ENCODE measurements around the gene LGALS4.
"Not testable (repeated sequence)": the region's sequence is repeated elsewhere in the genome, so short reads cannot be mapped to it uniquely, and the experiment has no call there.

Gene LGALS4

DNA sequence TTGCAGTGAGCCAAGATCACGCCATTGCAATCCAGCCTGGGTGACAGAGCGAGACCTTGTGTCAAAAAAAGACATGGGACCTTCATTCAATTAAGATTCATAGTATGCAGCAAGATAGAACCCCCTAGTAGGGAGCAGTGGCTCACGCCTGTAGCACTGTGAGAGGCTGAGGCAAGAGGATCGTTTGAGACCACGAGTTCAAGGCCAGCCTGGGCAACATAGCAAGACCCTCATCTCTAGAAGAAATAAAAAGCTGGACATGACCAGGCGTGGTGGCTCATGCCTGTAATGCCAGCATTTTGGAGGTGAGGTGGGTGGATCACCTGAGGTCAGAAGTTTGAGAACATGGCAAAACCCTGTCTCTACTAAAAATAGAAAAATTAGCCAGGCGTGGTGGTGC, 32.3 kb downstream of the LGALS4 start:
- TF ChIP-seq, protein P1, sequence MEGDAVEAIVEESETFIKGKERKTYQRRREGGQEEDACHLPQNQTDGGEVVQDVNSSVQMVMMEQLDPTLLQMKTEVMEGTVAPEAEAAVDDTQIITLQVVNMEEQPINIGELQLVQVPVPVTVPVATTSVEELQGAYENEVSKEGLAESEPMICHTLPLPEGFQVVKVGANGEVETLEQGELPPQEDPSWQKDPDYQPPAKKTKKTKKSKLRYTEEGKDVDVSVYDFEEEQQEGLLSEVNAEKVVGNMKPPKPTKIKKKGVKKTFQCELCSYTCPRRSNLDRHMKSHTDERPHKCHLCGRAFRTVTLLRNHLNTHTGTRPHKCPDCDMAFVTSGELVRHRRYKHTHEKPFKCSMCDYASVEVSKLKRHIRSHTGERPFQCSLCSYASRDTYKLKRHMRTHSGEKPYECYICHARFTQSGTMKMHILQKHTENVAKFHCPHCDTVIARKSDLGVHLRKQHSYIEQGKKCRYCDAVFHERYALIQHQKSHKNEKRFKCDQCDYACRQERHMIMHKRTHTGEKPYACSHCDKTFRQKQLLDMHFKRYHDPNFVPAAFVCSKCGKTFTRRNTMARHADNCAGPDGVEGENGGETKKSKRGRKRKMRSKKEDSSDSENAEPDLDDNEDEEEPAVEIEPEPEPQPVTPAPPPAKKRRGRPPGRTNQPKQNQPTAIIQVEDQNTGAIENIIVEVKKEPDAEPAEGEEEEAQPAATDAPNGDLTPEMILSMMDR (IDR thresholded peaks at IDR 0.05; ENCODE audit: low read depth, low read length), result no peak
- DNase-seq, result no peak
- Histone ChIP-seq H3K4me3 (ENCODE audit: low read depth, low read length) (no peak overlapping the region), H3K36me3 (no peaks in the 10 kb centered on the region), H3K27me3 (peaks cover 15% of the 10 kb centered on the region), H3K4me1 (no peaks in the 10 kb centered on the region), H3K9me3 (no peaks in the 10 kb centered on the region)

DNA sequence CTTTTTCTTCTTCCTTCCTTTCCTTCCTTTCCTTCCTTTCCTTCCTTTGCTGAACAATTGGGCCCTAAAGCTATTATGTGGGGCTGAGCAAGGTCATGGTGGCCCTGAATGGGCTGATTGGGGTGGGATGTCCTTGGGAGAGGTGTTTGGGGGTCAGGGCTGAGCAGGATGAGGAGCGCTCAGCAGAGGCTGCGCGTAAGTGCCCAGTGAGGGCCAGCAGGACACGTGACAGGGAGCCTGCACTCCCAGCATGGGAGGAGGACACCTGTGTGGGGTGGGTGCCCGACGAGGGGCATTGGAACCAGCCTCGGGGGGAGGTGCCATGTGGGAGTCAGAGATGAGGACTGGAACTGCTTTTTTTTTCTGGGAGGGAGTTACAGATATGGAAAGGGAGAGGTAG, 34.0 kb downstream of the LGALS4 start:
- TF ChIP-seq, protein P1 (IDR thresholded peaks at IDR 0.05; ENCODE audit: low read depth, low read length), result no peak
- no peak for DNase-seq
- Histone ChIP-seq H3K27me3 (peaks cover 15% of the 10 kb centered on the region), H3K4me3 (ENCODE audit: low read depth, low read length) (no peak overlapping the region), H3K9me3 (no peaks in the 10 kb centered on the region), H3K4me1 (no peaks in the 10 kb centered on the region), H3K36me3 (no peaks in the 10 kb centered on the region)

DNA sequence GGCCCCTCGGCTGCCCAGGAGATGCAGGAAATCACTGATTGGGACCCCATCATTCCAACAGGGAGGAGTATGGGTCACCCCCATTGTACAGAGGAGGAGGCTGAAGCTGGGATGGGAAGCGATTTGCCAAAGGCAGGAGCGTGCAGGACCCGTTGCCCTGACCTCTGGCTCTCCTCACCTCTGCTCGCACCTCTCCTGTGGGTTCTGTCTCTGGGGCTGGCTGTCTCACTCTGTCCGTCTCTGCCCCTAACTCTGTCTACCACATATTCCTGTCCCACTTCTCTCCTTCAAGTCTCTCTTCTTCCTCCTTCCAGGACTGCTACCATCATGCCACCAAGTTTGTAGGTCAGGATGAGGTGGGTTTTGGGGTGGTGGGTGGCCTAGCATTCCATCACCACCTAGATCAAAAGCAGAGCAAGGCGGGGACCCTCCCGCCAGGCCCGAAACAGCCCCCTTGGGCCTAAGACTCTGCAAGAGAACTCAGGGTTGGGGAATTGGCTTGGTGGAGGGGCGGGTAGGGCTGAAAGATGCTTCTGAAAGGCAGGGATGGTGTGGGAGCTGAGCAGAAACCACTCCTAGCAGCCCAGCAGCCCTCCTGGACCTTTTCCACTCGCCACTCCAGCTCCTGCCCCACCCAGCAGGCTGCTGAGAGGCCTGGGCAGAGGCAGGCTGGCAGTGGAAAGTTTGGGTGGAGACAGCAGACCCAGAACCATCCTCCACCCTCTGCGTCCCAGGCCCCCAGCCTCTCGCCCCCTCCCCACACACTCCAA, 38.4 kb downstream of the LGALS4 start:
- H3K4me3 ChIP-seq (ENCODE audit: low read depth, low read length), result no peak overlapping the region
- DNase-seq, result no peak
- H3K4me1 ChIP-seq, result no peaks in the 10 kb centered on the region
- no peaks in the 10 kb centered on the region for H3K36me3 ChIP-seq
- H3K9me3 ChIP-seq, result no peaks in the 10 kb centered on the region
- H3K27me3 ChIP-seq, result no peaks in the 10 kb centered on the region
- TF ChIP-seq, protein P1 (IDR thresholded peaks at IDR 0.05; ENCODE audit: low read depth, low read length), result no peak

DNA sequence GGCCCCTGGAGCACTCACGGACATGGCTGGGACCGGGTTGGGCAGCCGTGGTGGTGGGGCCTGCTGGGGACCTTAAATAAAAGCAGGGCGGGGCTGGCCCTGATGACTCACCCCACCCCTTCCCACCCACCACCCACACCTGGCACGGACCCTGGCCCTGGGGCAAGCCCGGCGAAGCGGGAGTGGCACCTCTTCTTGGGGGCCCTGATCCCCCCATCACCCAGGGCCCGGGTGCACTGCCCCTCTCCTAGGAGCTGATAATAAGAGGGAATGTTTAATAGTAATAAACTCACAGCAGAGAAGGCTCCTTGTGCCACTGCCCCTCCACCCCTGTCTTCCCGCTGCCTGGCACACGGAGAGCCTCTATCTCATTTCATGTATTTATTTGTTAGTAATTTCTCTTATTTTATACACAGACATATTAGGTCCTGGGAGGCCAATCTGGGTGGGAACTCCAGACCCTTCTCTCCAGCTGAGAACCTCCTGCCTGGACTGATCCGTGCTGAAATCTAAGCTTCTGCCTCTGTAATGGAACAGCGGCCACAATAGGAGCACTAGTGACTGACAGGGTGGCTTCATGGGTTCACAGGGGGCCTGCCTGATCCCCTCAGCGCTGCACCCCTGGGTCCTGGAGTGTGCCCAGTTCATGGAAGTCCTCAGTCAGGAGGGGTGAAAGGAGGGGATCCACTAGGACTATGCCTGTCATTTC, 39.1 kb downstream of the LGALS4 start, which contains the start of gene LGALS7:
Gene LGALS7, minus strand, starts transcription at position 49 of the 709 bp plus-strand sequence. Its CDS starts 25 bp downstream, at position 24.
- Histone ChIP-seq H3K4me3 (ENCODE audit: low read depth, low read length) (no peak within 1 kb of the TSS), H3K9me3 (no peaks in the 10 kb centered on the region), H3K27me3 (no peaks in the 10 kb centered on the region), H3K4me1 (no peaks in the 10 kb centered on the region), H3K36me3 (no peaks in the 10 kb centered on the region)
- TF ChIP-seq, protein P1 (IDR thresholded peaks at IDR 0.05; ENCODE audit: low read depth, low read length), result no peak
- DNase-seq, result no peak

DNA sequence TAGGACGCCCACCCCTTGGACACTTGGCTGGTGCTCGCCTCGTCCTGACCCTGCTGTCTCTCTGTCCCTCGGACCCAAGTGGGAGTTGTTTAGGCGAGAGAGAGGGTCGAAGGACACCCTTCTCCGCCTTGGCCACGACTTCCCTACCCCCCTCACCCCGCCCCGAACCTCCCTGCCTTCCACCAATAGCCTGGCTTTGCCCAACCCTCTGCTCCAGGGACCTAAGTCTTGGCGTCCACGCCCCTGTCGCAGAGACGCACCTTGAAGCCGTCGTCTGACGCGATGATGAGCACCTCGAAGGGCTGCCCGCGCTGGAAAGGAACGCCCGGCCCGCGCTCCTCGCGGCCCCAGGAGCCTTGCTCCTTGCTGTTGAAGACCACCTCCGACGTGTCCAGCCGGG, 41.2 kb downstream of the LGALS4 start:
- not testable (repeated sequence) for H3K4me3 ChIP-seq (ENCODE audit: low read depth, low read length); H3K9me3 ChIP-seq; H3K36me3 ChIP-seq; DNase-seq; H3K4me1 ChIP-seq; H3K27me3 ChIP-seq

DNA sequence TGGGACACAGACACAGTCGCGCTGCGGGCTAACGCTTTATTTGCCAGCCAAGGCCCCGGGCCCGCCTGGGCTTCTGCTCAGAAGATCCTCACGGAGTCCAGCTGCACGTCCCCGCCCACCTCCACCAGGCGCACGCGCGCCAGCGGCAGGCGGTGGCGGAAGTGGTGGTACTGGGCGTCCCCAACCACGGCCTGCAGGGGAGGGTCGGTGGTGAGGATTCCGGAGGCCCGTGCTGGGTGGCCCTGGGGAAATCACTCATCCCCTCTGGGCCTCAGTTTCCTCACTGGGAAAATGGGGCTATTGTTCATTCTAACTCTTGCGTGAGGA, 41.8 kb downstream of the LGALS4 start:
- not testable (repeated sequence) for H3K36me3 ChIP-seq; H3K4me3 ChIP-seq (ENCODE audit: low read depth, low read length); H3K9me3 ChIP-seq; H3K27me3 ChIP-seq; H3K4me1 ChIP-seq; DNase-seq

DNA sequence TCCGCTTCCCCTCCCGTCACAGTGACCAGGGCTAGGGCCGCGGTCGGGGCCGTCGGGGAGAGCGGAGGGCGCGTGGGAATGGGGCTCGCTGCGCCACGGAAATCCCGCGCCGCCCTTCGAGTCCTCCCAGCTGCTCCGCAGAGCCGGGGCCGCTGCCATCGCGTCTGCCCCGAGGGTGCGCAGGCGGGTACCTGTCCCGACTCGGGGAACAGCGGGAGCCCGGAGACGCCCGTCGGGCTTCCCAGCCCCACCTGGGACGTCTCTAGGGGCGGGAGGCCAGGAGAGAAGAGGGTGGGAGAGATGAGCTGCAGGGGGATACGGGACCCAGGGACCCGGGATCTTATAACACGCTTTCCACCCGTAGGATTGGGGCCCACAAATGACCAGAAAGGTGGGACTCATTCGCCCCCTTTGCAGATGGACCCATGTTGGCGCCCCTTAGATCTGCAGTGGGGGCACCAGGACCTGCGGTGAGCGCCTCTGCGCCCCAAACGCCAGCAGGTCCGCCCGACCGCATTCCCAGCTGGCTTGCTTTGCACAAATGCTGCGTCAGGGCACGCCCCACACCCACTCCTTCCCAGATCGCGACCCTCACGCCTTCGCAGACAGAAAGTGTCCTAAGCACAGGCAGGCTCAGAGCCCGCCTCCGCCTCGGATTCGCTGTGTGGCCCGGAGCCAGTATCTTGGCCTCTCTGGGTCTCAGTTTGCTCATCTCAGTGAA, 42.4 kb downstream of the LGALS4 start:
- not testable (repeated sequence) for H3K9me3 ChIP-seq; H3K4me1 ChIP-seq; H3K36me3 ChIP-seq; H3K4me3 ChIP-seq (ENCODE audit: low read depth, low read length); DNase-seq; H3K27me3 ChIP-seq

All from BE2C (cell line).